GM18507 (cell line): ENCODE data around the gene KCTD21.

ENCODE experiments used
- DNase-seq: peaks from one replicate; pipeline ENCODE4 v3.0.0; 2011; ENCODE audit warnings: low read depth; ENCODE audit not compliant: insufficient read length; ENCODE audit errors: extremely low spot score
- FAIRE-seq: peaks from 2 replicates; lab custom pipeline; 2011; peaks lifted over from hg19 to GRCh38; lab: Jason Lieb, UNC

KCTD21 gene

DNA sequence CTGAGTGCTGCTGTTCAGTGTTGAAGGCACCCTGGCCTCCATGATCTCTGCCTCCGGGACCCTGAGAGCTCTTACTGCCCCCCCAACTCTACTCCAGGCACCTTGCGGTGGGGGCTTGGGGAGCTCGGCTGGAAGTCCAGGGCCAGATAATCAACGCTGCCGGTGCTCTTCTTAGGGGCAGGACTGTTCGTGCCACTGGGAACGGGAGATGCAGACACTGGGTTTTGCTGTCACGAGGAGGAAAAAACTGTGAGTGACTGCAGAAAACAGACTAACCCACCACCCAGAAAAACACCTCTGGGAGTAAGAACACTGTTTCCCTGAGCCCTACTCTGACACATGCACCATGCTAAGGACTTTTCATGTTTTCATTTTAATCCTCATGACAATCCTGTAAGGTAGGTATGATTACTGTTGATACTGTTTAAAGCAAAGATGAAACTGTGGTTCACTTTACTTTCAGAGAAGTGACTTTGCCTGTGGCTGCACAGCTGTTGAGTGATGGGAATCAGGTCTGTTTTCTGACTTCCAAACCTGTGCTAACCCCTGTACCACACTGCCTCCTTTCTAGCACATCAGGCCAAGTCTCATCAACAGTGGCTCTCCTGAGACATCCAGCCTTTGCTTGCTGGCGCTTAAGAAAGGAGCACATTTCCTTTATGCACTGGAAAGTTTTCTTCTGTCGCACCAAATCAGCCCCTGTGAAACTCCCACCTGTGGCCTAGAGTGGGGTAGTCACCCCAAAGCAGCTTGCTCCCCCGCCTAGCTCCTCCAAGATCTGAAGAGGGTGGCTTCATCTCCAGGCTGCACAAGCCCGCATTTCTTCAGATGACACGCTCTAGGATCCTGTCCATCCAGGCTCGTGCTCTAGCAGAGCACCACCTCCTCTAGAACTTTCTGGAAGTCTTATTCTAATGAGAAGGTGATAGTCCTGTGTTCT lies 32.1 kb upstream of the KCTD21 start:
- DNase-seq, result no peak
- no peak for FAIRE-seq

DNA sequence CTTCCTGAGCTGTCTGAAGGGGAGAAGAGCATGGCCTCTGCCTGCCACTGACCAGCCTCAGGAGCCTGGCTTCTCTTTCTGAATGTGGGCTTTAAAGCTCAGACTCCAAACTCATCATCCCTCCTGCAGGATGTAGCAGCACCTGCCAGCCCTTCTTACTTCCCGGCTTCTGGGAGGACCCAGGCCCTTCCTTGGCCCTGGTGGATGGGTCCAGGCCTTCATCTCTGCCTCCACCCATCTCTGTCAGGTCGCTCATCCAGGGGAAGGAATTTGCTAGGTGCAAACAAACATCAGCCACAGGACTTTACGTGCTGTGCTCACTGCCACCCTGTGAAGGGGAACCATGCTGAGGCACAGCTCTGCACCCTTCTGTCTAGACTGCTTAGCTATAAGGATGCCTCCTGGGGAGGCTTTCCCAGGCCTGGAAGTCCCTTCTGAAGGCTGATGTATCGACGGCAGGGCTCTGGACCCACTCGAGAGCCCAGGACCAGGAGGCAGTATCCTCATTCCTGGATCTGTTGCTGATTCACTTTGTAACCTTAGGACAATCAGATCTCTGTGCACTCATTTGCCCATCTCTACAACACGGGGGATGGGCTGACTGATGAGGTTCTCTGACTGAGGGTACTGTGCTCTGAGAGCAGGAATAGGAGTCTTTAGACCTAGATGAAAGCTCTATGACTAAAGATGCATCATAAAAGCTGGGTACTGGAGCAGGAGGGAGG lies 31.2 kb upstream of the KCTD21 start:
- FAIRE-seq, result no peak

DNA sequence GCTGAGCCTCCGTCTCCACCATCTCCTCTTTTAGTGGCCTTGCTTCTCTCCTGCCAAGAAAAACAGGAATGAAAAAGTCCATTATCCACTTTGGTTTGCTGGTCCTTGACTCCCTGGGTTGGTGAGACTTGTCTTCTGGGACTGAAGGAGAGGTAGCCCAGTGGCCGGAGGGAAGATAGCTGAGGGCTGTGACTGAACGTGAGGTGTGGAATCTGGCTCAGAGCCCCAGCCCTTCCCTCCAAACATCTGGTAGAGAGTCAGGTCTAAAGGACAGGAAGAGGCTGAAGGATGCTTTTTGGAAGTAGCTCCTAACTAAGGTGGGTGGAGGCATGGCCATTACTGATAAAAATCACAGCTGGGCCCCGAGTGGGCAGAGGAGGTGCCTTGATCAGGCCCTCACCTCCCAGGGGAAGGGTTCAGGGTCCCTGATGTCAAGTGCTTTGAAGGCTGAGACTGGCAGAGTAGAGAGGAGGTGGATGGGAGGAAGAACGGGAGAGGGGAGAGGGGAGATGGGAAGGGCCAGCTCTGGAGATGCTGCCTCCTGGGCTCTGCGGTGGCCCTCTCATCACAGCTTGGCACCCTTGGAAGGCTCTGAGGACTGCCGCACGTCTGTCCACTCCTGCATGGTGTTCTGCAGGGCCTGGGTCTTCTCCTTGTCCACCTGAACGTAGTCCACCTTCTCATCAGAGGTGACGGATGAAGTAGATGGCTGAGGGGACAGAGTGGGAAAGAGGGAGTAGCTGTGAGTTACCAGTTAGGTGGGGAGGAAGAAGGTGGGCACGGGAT lies 30.5 kb upstream of the KCTD21 start:
- no peak for DNase-seq
- FAIRE-seq, result no peak

More for the DNA sequence above, 31.2 kb upstream of the KCTD21 start:
- DNase-seq, result no peak

DNA sequence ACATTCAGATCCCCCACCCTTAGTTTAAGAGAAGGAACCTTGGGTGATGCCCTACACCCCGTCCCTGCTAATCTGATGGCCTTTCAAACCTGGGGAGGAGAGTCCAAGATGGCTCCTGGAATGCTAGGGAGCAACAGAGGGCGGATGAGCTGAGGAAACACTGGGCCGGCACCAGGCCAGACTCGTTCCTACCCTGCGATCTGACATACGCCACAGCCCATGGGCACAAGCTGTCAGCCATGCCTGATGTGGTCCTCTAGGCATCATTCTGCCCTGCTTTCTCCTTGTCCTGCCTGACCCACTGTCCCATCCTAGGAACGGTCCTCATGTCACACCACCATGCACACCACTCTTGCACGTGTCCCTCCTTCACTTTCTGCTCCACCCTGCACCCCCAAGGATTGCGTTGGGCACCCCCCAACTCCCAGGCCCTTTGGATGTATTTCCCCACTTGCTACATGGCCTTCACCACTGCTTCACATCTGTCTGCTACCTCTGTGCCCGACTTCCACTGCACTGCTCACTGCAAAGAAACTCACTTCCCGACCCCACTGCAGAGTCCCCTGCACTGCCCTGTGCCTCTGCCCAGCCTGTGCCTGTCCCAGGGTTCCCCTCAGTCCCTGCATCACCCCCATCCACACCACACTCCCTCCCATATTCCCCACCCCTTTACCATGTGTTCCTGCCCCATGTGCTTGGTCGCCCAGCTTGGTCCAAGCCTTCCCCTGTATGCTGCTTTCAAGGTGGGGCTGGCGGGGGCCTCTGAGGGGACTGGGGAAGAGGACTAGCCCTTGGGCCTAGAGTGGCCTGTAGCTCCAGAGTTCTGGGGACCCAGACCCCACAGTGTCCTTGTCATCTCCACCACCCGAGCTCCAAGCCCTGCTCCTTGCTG lies 29.5 kb upstream of the KCTD21 start:
- FAIRE-seq, result no peak
- DNase-seq, result no peak

DNA sequence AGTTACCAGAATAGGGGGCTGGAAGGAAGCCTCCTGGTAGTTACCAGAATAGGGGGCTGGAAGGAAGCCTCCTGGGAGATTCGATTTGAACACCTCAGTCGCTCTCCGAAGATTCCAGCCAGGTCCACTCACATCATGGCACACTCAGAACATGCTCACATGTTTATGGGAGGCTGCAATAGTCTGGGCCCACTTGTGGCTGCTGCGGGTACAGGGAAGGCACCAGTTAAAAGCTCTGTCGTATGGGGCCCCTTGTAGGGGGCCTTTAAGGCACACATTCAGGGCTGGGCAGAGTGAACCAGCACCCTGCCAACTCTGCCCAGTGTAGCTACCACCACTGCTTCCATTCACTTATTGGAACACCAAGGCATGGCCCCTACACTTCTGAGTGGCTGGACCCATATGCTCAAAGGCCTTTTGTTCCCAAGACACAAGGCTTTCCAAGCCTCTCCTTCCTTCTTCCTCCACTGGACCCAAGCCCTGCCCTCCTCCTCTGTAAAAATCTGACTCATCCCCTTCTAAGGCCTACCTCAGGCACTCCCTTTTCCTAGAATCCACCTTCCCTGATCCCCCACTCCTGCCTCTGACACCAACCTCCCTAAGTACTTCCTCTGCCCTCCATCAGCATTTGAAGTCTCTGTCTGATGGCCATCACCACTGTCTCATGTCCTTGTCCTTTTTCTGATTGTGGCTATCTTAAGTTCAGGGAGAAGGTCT lies 28.3 kb upstream of the KCTD21 start:
- no peak for FAIRE-seq
- DNase-seq, result no peak

DNA sequence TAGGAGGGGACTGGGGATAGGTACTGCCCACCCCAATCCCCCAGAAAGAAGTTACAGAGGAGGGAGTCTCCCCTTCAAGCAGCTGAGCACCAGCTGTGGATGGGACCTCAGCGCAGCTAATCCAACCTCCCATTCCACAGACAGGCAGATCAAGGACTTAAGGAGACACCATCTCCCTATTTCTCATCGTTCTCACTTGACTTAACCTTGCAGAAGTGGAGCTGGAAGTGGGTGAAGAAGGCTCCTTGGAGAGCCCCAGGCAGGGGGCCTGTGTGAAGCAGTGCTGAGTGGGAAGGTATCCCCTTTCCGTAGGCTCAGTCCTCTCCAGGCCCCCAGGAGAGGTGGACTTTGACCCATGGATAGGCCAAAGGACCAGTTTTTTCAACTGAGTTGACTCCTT lies 27.6 kb upstream of the KCTD21 start:
- FAIRE-seq, result no peak
- DNase-seq, result no peak

DNA sequence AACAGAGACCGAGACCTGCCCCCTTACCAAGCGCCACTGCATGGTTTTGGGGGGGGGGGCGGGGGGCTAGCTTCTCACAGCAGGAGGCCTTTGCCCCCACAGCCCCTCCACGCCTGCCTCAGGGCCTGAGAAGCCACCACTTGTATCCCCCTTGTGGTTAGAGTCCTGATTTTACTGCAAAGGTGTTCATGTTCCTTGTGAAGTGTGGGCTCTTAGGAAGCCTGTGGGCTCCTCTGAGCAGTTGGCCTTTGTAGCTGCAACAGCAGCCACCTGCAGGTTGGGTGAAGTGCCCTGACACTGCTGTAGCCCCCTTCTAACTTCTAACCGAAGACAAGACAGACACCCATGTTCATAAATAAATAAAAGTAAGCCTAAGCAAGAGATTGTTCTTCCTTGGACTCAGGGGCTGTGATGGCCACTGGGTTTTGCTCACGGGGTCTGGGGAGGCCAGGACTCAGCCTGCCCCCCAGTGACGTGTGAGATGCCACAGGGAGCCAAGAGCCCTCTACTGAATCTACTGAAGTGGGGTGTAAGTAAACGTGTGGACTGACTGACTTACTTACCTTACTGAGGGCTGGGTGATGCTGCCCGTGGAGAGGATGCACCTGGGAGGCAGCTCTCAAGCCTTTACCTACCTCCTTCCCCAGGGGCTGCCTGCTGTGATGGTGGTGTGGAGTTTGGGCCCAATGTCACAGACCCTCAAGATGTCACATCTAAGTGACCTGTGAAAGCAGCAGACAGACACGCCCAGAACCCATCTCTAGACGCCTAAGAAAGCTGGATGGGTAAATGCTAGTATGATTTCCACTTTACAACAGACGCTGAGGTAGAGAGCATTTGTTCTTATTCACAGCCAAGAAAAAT lies 26.1 kb upstream of the KCTD21 start:
- FAIRE-seq (no peak), DNase-seq (no peak)

DNA sequence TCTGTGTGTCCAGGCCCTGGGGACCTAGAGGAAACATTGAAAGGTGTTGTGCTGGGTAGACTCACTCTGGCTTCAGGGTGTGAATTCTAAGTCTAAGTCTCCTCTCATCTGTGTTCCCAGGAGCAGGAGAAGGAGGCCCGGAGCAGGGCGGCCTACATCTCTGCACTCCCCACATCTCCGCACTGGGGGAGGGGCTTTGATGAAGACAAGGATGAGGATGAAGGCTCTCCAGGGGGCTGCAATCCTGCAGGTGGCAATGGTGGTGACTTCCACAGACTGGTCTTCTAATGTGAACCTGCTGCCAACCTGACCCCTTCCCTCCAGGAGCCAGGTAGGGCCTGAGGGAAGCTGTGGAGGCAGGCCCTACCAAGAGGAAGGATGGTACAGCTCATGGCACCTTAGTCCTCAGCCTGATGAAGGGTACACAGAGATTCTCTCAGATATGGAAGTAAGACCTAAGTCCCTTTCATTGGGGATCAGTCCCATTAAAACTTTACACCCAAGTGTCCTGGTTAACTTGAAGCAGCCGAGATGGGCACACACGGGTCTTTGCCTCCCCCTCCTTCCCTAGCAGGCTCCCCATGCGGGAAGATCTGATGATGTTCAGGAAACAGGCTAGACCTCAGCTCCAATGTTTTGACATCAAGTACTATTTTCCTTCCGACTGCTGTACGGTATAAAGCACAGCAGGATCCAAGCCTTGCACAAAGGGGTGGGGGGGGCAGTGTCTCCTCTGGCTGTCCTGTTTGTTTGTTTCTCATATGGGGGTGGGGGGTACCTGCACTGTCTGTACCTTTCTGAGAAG lies 25.3 kb upstream of the KCTD21 start:
- DNase-seq (no peak), FAIRE-seq (no peak)

DNA sequence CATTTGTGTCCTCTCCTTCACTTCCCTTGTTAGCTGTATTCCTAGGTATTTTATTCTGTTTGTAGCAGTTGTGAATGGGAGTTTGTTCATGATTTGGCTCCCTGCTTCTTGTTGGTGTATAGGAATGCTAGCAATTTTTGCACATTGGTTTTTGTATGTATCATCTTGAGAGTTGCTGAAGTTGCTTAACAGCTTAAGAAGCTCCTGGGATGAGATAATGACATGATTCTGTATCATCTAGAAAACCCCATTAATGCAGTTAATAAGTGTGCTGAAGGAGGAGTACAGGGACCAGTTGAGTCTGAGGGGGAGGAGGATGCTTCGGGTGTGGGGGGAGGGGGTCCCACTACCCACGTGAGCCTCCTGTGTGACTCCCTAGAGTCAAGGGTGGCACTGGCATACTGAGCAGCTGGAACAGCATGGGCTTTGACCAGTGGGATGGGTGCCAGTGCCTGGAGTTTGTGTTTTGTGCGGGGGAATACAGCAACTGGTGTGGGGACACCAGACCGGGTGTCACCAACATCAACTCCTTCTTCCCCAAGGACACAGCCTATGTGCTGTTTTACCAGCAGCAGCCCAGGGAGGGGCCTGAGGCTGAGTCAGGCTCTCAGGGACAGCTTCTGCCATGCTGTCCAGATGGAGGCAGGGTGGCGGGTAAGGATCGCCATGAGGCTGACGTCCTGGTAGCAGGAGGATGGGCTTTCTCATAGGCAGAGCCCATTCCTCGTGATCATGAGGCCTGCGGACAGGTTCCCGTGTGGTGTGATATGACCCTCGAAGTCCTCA lies 24.4 kb upstream of the KCTD21 start:
- no peak for DNase-seq
- FAIRE-seq, result no peak

DNA sequence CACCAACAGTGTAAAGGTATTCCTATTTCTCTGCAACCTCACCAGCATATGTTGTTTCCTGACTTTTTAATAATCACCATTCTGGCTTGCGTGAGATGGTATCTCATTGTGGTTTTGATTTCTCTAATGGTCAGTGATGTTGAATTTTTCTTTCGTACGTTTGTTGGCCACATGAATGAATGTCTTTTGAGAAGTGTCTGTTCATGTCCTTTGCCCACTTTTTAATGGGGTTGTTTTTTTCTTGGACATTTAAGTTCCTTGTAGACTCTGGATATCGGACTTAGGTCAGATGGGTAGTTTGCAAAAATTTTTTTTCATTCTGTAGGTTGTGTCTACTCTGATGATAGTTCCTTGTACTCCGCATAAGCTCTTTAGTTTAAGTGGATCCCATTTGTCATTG lies 23.1 kb upstream of the KCTD21 start:
- FAIRE-seq (no peak), DNase-seq (no peak)

DNA sequence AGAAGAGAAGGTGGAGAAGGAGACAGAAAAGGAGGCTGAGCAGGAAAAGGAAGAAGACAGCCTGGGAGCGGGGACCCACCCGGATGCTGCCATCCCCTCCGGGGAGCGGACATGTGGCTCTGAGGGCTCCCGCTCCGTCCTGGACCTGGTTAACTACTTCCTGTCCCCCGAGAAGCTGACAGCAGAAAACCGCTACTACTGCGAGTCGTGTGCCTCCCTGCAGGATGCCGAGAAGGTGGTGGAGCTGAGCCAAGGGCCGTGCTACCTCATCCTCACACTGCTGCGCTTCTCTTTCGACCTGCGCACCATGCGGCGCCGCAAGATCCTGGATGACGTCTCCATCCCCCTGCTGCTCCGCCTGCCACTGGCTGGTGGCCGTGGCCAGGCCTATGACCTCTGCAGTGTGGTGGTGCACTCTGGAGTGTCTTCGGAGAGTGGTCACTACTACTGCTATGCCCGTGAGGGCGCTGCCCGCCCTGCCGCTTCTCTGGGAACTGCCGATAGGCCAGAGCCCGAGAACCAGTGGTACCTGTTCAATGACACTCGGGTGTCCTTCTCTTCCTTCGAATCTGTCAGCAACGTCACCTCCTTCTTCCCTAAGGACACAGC lies 21.7 kb upstream of the KCTD21 start:
- no peak for FAIRE-seq

DNA sequence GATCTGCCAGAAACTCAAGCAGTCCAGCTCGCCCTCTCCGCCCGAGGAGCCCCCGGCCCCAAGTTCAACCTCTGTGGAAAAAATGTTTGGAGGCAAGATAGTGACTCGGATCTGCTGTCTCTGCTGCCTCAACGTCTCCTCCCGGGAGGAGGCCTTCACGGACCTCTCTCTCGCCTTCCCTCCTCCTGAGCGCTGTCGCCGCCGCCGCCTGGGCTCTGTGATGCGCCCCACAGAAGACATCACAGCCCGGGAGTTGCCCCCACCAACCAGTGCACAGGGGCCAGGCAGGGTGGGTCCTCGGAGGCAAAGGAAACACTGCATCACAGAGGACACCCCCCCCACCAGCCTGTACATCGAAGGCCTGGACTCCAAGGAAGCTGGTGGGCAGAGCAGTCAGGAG lies 21.1 kb upstream of the KCTD21 start:
- DNase-seq, result no peak
- no peak for FAIRE-seq

More for the DNA sequence above, 21.7 kb upstream of the KCTD21 start:
- DNase-seq, result no peak

DNA sequence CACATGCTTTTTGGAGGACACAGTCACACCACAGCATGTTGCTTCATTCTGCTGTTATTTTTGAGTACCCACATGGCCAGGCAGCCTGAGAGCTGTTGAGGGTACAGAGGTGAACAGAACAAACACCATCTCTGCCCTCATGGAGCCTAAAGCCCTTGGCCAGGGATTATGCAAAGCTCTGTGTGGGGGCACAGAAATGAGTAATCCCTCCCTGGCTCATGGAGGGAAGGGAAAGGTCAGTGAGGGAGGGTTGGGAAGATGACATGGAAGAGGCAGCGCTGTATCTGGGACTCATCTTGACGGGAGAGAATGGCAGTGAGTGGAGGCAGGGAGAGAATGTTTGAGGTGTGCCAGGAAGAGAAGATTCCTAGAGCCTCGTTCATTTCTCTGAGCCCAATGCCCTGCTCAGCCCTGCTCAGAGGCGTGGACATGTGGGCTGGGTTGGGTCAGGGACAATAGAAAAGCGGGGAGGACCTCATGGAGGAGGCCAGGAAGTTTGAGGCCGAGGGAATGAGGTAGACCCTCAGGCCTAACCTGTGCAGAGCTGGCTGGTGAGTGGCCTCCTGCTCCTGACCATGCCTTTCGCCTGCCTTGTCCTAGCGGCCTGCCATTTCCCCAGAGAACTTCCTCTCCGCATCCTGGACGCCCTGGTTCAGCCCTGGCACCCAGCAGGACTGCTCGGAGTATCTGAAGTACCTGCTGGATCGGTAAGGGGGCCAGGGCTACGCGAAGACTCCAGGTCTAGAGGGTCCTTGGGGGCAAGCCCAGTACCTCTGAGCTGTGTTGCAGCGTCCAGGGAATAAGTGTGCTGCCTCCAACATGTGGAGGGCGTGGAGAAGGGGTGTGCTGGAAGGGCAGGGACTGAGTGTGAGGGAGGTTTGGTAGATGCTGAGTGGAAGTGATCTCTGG lies 20.1 kb upstream of the KCTD21 start:
- no peak for DNase-seq
- no peak for FAIRE-seq

DNA sequence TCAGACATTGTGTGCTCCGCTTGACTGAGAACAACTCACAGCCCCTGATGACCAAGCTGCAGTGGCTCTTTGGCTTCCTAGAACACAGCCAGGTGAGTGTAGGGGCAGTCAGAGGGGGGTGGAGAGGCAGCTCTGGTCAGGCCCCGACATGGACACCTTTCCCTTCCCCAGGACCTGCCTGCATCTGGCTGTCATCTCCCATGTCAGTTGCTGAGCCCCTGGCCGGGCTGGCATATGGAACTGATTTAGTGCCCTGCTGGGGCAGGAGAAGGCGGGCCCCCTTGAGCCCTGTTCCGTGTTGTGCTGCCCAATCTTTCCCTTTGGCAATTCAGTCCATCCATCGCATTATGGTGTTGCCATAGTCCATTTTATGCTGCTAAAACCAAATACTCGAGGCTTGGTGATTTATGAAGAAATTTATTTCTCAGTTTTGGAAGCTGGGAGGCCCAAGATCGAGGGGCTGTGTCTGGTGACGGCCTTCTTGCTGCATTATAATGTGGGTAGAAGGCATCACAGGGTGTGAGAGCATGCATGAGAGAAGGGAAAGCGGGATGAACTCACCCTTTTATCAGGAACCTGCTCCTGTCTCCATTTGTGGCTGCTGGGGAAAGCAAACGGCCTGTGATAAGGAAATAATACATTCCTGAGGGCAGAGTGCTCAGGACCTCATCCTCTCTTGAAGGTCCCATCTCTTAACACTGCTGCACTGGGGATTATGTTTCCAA lies 19.3 kb upstream of the KCTD21 start:
- FAIRE-seq (no peak), DNase-seq (no peak)
